Measurements from ENCODE around the gene SEC14L5.

DNA sequence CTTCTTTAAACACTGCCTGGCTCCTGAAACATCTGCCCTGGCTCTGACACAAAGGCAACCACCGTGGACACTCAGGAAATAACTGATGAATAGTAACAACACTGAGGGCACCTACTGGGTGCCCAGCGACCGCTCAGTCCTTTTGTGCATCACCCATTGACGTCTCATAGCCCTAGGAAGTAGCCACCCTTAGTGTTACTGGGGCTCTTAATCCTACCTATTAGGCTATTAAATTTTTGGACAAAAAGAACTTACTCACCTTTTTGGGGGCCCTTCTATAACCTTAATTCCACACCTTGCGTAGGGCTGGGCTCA is 32.9 kb upstream of the SEC14L5 start:
- TF ChIP-seq, protein P1, sequence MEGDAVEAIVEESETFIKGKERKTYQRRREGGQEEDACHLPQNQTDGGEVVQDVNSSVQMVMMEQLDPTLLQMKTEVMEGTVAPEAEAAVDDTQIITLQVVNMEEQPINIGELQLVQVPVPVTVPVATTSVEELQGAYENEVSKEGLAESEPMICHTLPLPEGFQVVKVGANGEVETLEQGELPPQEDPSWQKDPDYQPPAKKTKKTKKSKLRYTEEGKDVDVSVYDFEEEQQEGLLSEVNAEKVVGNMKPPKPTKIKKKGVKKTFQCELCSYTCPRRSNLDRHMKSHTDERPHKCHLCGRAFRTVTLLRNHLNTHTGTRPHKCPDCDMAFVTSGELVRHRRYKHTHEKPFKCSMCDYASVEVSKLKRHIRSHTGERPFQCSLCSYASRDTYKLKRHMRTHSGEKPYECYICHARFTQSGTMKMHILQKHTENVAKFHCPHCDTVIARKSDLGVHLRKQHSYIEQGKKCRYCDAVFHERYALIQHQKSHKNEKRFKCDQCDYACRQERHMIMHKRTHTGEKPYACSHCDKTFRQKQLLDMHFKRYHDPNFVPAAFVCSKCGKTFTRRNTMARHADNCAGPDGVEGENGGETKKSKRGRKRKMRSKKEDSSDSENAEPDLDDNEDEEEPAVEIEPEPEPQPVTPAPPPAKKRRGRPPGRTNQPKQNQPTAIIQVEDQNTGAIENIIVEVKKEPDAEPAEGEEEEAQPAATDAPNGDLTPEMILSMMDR (IDR thresholded peaks at IDR 0.05), result no peak
- TF ChIP-seq POLR2A (IDR thresholded peaks at IDR 0.05), result no peak
